ENCODE results near the gene B3GNT4. TPM values are rescaled to one million over a fixed set of nuclear protein-coding genes. Genes with fewer than 3 reads are reported as not detected.
"Not testable (repeated sequence)": the region's sequence is repeated elsewhere in the genome, so short reads cannot be mapped to it uniquely, and the experiment has no call there.

Gene B3GNT4
- total RNA-seq, 4 donors from 2014 or later, result 0.24 to 0.37 TPM; not detected in 2

- DNase-seq (ENCODE audit: low spot score) (no peak), ATAC-seq (ENCODE audit: low FRiP score) (no peak)
- TF ChIP-seq CTCF (IDR thresholded peaks at IDR 0.05), result no peak
Measured at GRCh38 chr12:122197612-122197966, 5.9 kb upstream of the B3GNT4 start.

- ATAC-seq (ENCODE audit: low FRiP score) (no peak), DNase-seq (ENCODE audit: low spot score) (no peak)
- TF ChIP-seq CTCF (IDR thresholded peaks at IDR 0.05), result no peak
Measured at GRCh38 chr12:122199484-122200355, 3.8 kb upstream of the B3GNT4 start.

GRCh38 chr12:122200541-122201175, 2.9 kb upstream of the B3GNT4 start:
- no peak for ATAC-seq (ENCODE audit: low FRiP score)
- no peak for TF ChIP-seq CTCF (IDR thresholded peaks at IDR 0.05)
- DNase-seq (ENCODE audit: low spot score), result no peak

GRCh38 chr12:122201381-122201780, 2.1 kb upstream of the B3GNT4 start:
- no peak for TF ChIP-seq CTCF (IDR thresholded peaks at IDR 0.05)
- DNase-seq (ENCODE audit: low spot score), result no peak
- no peak for ATAC-seq (ENCODE audit: low FRiP score)

- DNase-seq (ENCODE audit: low spot score), result no peak
- TF ChIP-seq CTCF (IDR thresholded peaks at IDR 0.05), result no peak
- ATAC-seq (ENCODE audit: low FRiP score), result no peak
Measured at GRCh38 chr12:122202017-122202416, 1.5 kb upstream of the B3GNT4 start.

- DNase-seq (ENCODE audit: low spot score); ATAC-seq (ENCODE audit: low FRiP score): not testable (repeated sequence)
Measured at GRCh38 chr12:122202811-122203210, 698 bp upstream of the B3GNT4 start.

- no peak for ATAC-seq (ENCODE audit: low FRiP score)
- no peak for DNase-seq (ENCODE audit: low spot score)
- TF ChIP-seq CTCF (IDR thresholded peaks at IDR 0.05), result no peak
Measured at GRCh38 chr12:122204167-122205052, 901 bp downstream of the B3GNT4 start.
